ENCODE results near the gene ALDH3B1. TPM values are rescaled to one million over a fixed set of nuclear protein-coding genes. Genes with fewer than 3 reads are reported as not detected.

Gene ALDH3B1
- total and polyA plus RNA-seq, 2 donors (not counting 1 experiment from before 2014, with no cell fraction given) = 39.0 to 57.6 TPM

DNA sequence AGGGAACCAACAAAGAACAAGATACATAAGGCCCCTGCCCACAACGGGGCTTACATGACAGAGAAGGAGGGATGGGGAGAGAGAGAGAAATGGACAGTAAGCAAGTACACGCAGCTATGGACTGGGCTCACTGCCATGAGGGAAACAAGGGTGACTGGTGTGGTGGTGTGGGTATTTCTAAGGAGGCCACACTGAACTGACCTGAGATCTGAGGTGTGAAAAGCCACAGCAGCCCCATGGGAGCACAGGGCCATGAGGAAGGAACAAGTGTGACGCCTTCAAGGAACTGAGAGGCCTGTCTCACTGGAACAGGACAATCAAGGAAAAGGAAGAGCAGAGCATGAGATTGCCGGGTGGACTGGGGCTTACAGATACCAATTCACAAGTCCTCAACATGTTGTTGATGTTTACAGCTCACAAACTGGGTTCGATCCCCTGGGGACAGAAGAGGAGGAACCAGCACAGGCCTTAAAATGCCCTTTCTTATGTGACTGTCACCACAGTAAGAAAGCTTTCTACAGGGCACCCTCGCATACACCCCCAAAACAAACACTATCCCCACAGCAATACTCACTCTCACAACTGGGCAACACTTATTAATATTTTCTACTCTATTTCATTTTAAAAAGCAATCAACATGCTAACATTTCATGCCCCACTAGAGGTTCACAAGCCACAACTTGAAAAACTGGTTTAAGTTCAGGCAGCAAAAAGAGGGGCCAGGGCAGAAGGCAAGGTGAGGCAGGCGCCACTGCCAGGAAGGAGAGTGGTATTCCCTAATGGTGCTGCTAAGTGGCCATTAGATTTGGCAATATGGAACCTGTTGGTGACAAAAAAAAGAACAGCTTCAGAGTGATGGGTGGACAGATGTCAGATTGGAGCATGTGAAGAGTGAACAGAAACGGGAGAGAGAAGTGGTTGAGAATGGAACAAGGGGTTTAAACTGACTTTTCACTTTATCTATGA is 67.8 kb downstream of the ALDH3B1 start:
- Histone ChIP-seq H2AFZ (ENCODE audit: low read length) (no peak overlapping the region), H3K27ac (ENCODE audit: insufficient read depth, low read length) (no peak overlapping the region), H3K4me1 (ENCODE audit: control insufficient read depth, extremely low read depth, insufficient read depth, low read length) (no peaks in the 10 kb centered on the region), H3K4me3 (replicated peaks in 1 of 4; ENCODE audit: control extremely low read depth in 1 of 4, insufficient read depth in 1 of 4, low read depth in 3 of 4, low read length in 4 of 4) (no peak overlapping the region), H3K9ac (ENCODE audit: insufficient read depth, low read length) (no peak overlapping the region), H3K27me3 (ENCODE audit: control insufficient read depth, insufficient read depth, low read length) (no peaks in the 10 kb centered on the region), H3K4me2 (ENCODE audit: extremely low read depth, insufficient read depth, low read length) (no peak overlapping the region), H3K9me3 (ENCODE audit: control insufficient read depth, insufficient read depth, low read depth, low read length) (no peaks in the 10 kb centered on the region), H3K79me2 (ENCODE audit: control insufficient read depth, insufficient read depth, low read length) (no peaks in the 10 kb centered on the region), H3K36me3 (ENCODE audit: control insufficient read depth, insufficient read depth, low read length) (no peaks in the 10 kb centered on the region), H4K20me1 (ENCODE audit: control insufficient read depth, extremely low read depth, insufficient read depth, low read length) (no peaks in the 10 kb centered on the region)
- DNase-seq (ENCODE audit: low read depth in 2 of 2) = peak in 1 of 2 donors; percentile 10
- TF ChIP-seq, protein P1, sequence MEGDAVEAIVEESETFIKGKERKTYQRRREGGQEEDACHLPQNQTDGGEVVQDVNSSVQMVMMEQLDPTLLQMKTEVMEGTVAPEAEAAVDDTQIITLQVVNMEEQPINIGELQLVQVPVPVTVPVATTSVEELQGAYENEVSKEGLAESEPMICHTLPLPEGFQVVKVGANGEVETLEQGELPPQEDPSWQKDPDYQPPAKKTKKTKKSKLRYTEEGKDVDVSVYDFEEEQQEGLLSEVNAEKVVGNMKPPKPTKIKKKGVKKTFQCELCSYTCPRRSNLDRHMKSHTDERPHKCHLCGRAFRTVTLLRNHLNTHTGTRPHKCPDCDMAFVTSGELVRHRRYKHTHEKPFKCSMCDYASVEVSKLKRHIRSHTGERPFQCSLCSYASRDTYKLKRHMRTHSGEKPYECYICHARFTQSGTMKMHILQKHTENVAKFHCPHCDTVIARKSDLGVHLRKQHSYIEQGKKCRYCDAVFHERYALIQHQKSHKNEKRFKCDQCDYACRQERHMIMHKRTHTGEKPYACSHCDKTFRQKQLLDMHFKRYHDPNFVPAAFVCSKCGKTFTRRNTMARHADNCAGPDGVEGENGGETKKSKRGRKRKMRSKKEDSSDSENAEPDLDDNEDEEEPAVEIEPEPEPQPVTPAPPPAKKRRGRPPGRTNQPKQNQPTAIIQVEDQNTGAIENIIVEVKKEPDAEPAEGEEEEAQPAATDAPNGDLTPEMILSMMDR (conservative IDR thresholded peaks at IDR 0.05 in 1 of 2, IDR thresholded peaks at IDR 0.05 in 1 of 2; ENCODE audit: low read depth in 1 of 2, low read length in 2 of 2) = no peak
- no peak for TF ChIP-seq EZH2 (IDR thresholded peaks at IDR 0.05; ENCODE audit: low read length, missing control alignments)

Other genes starting within 250 kb of the ALDH3B1 start
- 20.0 and 20.5 TPM in 2 replicates for gene UNC93B1, start 6.2 kb upstream of the ALDH3B1 start, total RNA-seq
- 11.5 and 15.7 TPM in 2 replicates for gene UNC93B1, start 6.2 kb upstream of the ALDH3B1 start, polyA plus RNA-seq
- 88.1 and 148 TPM in 2 replicates for gene NDUFS8, start 20.4 kb downstream of the ALDH3B1 start, total RNA-seq
- gene NDUFS8, start 20.4 kb downstream of the ALDH3B1 start, polyA plus RNA-seq = 36.3 and 53.5 TPM in 2 replicates
- gene TCIRG1, start 28.7 kb downstream of the ALDH3B1 start, total RNA-seq = 42.1 and 46.2 TPM in 2 replicates
- 24.7 and 26.7 TPM in 2 replicates for gene TCIRG1, start 28.7 kb downstream of the ALDH3B1 start, polyA plus RNA-seq
- gene CHKA, start 111.1 kb downstream of the ALDH3B1 start, total RNA-seq = 8.0 and 8.4 TPM in 2 replicates
- gene CHKA, start 111.1 kb downstream of the ALDH3B1 start, polyA plus RNA-seq = 7.2 and 7.4 TPM in 2 replicates
- 23.4 and 24.3 TPM in 2 replicates for gene KMT5B, start 203.0 kb downstream of the ALDH3B1 start, total RNA-seq
- gene KMT5B, start 203.0 kb downstream of the ALDH3B1 start, polyA plus RNA-seq = 9.3 and 13.0 TPM in 2 replicates